Mammary epithelial cell (primary cell): ENCODE results near the gene FILIP1L.

Experiments
- EZH2 ChIP-seq: IDR thresholded peaks from 2 replicates; pipeline ENCODE4 v1.6.1; 2012; ENCODE audit warnings: low read length, inconsistent platforms, borderline replicate concordance
- TF ChIP-seq, protein P1 (sequence below), 2 donors: IDR thresholded peaks in 1 of 2; conservative IDR thresholded peaks in 1 of 2; 2 replicates each; pipeline ENCODE4 v1.5.1; 2011 to 2012; ENCODE audit warnings: inconsistent platforms in 2 of 2, low read length in 2 of 2, mild to moderate bottlenecking in 2 of 2, control low read depth in 1 of 2, low read depth in 1 of 2; ENCODE audit not compliant: insufficient read depth in 1 of 2; ENCODE audit errors: extremely low read depth in 1 of 2

- no peak for TF ChIP-seq EZH2
- TF ChIP-seq, protein P1, sequence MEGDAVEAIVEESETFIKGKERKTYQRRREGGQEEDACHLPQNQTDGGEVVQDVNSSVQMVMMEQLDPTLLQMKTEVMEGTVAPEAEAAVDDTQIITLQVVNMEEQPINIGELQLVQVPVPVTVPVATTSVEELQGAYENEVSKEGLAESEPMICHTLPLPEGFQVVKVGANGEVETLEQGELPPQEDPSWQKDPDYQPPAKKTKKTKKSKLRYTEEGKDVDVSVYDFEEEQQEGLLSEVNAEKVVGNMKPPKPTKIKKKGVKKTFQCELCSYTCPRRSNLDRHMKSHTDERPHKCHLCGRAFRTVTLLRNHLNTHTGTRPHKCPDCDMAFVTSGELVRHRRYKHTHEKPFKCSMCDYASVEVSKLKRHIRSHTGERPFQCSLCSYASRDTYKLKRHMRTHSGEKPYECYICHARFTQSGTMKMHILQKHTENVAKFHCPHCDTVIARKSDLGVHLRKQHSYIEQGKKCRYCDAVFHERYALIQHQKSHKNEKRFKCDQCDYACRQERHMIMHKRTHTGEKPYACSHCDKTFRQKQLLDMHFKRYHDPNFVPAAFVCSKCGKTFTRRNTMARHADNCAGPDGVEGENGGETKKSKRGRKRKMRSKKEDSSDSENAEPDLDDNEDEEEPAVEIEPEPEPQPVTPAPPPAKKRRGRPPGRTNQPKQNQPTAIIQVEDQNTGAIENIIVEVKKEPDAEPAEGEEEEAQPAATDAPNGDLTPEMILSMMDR (conservative IDR thresholded peaks at IDR 0.05 in 1 of 2, IDR thresholded peaks at IDR 0.05 in 1 of 2; ENCODE audit: extremely low read depth in 1 of 2, insufficient read depth in 1 of 2, low read depth in 1 of 2, low read length in 2 of 2), result no peak
These were observed 129.6 kb downstream of the FILIP1L start for GRCh38 chr3:99984668-99985067.
